Measurements from ENCODE around the gene MILR1.
"Not testable (repeated sequence)": the region's sequence is repeated elsewhere in the genome, so short reads cannot be mapped to it uniquely, and the experiment has no call there.

The MILR1 gene

DNA sequence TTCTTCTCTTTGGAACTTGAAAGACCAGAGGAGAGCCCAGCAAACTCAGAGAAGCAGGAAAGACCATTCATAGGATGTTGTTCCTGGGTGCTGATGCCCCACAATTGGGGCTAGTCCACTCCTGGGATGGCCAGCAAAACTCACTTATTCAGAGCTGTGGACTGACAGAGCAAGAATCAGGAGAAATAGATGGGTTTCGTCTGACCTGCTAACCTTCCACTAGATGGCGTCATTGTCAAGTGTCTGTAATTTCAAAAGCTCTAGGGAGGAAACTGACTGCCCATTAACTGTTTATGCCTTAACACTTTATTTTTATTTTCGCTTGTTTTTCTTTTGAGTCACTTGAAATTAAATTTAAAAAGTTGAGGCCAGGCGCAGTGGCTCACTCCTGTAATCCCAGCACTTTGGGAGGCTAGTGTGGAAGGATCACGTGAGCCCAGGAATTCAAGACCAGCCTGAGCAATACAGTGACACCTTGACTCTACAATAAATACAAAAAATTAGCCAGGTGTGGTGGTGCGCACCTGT lies 28.7 kb upstream of the MILR1 start:
- TF ChIP-seq, protein P1, sequence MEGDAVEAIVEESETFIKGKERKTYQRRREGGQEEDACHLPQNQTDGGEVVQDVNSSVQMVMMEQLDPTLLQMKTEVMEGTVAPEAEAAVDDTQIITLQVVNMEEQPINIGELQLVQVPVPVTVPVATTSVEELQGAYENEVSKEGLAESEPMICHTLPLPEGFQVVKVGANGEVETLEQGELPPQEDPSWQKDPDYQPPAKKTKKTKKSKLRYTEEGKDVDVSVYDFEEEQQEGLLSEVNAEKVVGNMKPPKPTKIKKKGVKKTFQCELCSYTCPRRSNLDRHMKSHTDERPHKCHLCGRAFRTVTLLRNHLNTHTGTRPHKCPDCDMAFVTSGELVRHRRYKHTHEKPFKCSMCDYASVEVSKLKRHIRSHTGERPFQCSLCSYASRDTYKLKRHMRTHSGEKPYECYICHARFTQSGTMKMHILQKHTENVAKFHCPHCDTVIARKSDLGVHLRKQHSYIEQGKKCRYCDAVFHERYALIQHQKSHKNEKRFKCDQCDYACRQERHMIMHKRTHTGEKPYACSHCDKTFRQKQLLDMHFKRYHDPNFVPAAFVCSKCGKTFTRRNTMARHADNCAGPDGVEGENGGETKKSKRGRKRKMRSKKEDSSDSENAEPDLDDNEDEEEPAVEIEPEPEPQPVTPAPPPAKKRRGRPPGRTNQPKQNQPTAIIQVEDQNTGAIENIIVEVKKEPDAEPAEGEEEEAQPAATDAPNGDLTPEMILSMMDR (conservative IDR thresholded peaks at IDR 0.05), result peak; percentile 91
- TF ChIP-seq ZFX (IDR thresholded peaks at IDR 0.05), result no peak
- H3K27ac ChIP-seq, result no peak overlapping the region

DNA sequence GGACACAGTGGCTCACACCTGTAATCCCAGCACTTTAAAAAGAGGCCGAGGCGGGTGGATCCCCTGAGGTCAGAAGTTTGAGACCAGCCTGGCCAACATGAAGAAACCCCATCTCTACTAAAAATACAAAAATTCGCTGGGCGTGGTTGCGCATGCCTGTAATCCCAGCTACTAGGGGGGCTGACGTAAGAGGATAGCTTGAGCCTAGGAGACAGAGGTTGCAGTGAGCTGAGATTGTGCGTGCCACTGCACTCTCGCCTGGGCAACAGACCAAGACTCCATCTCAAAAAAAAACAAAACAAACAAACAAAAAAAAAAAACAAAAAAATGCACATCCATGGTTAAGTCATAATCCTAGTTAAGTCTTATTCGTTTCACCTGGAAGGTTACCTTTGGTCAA lies 26.8 kb upstream of the MILR1 start:
- H3K27ac ChIP-seq, result not testable (repeated sequence)

DNA sequence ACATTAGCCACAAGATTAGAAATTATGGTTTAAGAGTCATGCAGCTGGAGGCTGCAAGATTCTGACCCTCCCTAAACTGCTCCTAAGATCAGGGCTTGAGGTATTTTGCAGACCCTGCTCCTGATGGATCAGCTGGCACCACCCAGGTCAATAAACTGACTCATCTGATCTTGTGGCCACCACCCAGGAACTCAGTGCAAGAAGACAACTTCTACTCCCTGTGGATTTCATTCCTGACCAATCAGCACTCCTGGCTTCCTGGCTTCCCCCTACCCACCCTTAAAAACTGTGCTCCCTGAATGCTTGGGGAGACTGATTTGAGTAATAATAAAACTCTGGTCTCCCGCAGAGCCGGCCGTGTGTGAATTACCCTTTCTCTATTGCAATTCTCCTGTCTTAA lies 25.0 kb upstream of the MILR1 start:
- TF ChIP-seq ZFX (IDR thresholded peaks at IDR 0.05), result no peak
- TF ChIP-seq, protein P1 (conservative IDR thresholded peaks at IDR 0.05), result no peak
- no peak overlapping the region for H3K27ac ChIP-seq

DNA sequence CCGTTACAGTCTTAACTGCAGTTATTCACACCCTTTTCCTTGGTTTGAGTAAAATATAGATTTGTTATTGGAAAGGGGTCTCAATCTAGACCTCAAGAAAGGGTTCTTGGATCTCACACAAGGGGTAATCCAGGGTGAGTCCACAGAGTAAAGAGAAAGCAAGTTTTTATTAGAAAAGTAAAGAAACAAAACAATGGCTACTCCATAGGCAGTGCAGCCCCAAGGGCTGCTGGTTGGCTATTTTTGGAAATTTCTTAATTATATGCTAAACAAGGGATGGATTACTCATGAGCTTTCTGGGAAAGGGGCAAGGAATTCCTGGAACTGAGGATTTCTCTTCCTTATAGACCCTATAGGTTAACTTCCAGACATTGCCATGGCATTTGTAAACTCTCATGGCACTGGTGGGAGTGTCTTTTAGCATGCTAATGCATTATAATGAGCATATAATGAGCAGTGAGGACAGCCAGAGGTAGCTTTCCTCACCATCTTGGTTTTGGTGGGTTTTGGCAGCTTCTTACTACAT lies 24.5 kb upstream of the MILR1 start:
- H3K27ac ChIP-seq, result no peak overlapping the region
- no peak for TF ChIP-seq ZFX (IDR thresholded peaks at IDR 0.05)
- TF ChIP-seq, protein P1 (conservative IDR thresholded peaks at IDR 0.05), result no peak

DNA sequence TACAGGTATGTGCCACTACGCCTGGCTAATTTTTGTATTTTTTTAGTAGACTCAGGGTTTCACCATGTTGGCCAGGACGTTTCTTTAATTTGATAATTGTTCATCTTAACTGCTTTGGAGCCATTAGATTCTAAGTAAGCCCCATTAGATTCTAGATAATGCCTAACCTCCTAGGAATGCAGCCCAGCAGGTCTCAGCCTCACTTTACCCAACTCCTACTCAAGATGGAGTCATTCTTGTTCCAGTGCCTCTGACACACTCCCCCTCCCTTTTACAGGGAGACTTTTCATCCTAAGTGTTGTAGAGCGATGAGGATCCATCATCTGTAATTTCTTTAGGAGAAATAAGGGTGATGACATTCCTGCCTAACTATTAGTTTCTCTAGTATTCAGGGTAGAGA lies 23.7 kb upstream of the MILR1 start:
- no peak overlapping the region for H3K27ac ChIP-seq

DNA sequence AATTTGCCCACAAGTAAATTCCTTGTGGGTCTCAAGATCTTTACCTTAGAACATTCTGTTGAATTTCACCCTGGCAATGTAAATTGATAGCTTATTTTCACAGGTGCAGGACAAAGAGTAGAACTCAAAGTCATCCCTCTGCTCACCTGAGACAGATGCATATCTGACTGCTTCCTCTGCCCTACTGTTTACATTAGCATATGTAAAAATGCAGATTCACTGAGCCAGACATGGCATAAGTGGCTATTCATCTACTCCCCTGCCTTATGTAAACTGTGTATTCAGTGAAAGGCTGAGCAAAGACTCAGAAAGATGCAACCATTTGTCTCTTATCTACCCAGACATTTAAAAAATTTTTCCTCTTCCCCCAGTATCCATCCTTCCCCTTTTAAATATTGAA lies 22.3 kb upstream of the MILR1 start:
- TF ChIP-seq, protein P1 (conservative IDR thresholded peaks at IDR 0.05), result no peak
- TF ChIP-seq ZFX (IDR thresholded peaks at IDR 0.05), result no peak
- no peak overlapping the region for H3K27ac ChIP-seq

More for the DNA sequence above, 23.7 kb upstream of the MILR1 start:
- TF ChIP-seq ZFX (IDR thresholded peaks at IDR 0.05), result no peak
- TF ChIP-seq, protein P1 (conservative IDR thresholded peaks at IDR 0.05), result no peak

DNA sequence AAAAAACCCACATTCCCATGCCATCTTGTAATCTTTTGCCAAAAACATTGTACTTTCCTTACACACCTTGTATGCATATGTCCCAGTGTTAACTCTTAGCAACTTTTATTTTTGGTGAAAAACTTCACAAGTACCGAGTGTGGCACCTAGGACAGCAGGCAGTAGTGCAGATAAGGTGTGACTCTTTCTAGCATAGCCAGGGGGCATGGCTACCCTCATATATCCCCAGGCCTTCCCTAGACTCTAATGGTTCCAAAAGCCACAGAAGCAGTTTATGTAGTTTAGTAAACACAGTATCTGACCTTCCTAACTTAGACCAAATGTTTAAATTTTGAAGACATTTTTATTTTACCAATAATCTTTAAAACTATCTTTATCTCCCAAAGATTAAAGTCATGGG lies 20.5 kb upstream of the MILR1 start:
- no peak overlapping the region for H3K27ac ChIP-seq
- TF ChIP-seq ZFX (IDR thresholded peaks at IDR 0.05), result no peak
- TF ChIP-seq, protein P1 (conservative IDR thresholded peaks at IDR 0.05), result no peak

DNA sequence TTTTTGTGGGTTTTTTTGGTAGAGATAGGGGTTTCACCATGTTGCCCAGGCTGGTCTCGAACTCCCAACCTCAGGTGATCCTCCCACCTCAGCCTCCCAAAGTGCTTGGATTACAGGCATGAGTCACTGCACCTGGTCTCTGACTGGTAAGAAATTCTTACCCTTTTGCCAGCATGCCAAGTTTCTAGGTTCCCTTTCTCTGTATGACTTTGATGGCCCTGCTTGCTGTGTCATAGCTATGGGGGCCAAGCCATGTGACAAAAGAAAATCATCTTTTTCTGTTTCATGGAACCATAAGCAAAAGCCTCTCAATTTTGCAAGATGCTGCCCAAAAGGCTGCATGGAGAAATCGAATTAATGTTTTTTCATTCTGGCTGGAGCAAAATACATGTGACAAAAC lies 18.9 kb upstream of the MILR1 start:
- not testable (repeated sequence) for H3K27ac ChIP-seq
